Subcutaneous adipose tissue (tissue), 4 donors: Measurements from ENCODE around the gene DNTT. TPM values are rescaled to one million over a fixed set of nuclear protein-coding genes. Genes with fewer than 3 reads are reported as not detected.

Experiments used
- total RNA-seq, 4 donors: library from RNA; depleted of rRNA; stranded (reverse); fragments of >200 nt; gene quantifications; one replicate each; pipeline ENCODE4 v1.1.0, GENCODE V29; 2016
- TF ChIP-seq, protein P1 (sequence below): fragments of 450-650 bp; IDR thresholded peaks from one replicate; pipeline ENCODE4 v1.5.1; 2016; ENCODE audit warnings: low read depth, mild to moderate bottlenecking, control low read depth, antibody characterized with exemption, moderate library complexity

DNTT gene
- total RNA-seq, 4 donors from 2014 or later = not detected

DNA sequence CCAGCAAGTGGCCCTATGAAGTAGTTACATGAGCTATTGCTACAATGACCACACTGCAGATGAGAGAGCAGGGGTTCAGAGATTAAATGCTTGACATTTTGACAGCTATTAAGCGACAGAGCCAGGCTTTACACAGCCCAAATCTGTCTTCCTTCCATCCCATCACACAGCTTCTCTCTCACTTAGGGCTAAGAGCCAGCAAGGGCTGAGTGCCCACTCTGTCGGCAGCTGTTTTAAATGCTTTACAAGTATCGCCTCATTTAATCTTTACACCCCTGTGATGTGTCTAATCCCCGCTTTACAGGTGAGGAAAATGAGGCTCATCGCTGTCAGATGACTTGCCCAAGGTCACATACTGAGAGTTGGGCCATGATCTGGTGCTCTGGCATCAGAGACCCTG lies 69.8 kb downstream of the DNTT start:
- TF ChIP-seq, protein P1, sequence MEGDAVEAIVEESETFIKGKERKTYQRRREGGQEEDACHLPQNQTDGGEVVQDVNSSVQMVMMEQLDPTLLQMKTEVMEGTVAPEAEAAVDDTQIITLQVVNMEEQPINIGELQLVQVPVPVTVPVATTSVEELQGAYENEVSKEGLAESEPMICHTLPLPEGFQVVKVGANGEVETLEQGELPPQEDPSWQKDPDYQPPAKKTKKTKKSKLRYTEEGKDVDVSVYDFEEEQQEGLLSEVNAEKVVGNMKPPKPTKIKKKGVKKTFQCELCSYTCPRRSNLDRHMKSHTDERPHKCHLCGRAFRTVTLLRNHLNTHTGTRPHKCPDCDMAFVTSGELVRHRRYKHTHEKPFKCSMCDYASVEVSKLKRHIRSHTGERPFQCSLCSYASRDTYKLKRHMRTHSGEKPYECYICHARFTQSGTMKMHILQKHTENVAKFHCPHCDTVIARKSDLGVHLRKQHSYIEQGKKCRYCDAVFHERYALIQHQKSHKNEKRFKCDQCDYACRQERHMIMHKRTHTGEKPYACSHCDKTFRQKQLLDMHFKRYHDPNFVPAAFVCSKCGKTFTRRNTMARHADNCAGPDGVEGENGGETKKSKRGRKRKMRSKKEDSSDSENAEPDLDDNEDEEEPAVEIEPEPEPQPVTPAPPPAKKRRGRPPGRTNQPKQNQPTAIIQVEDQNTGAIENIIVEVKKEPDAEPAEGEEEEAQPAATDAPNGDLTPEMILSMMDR = no peak

DNA sequence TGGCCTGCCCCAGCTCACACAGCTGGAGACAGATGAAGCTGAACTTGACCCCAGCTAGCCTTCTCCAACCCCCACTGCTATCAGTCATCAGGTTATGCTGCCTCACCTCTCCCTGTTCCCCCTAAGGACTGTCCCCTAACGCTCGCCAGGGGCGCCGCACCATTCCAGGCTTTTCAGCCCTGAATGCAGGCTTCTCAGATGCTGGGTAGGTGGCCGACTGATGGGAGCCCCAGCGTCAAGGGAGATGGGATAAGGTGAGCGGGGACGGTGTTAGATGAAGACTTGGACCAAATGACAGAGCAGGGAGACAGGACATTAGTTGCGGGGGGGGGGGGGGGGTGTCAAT lies 70.4 kb downstream of the DNTT start:
- TF ChIP-seq, protein P1 = no peak

DNA sequence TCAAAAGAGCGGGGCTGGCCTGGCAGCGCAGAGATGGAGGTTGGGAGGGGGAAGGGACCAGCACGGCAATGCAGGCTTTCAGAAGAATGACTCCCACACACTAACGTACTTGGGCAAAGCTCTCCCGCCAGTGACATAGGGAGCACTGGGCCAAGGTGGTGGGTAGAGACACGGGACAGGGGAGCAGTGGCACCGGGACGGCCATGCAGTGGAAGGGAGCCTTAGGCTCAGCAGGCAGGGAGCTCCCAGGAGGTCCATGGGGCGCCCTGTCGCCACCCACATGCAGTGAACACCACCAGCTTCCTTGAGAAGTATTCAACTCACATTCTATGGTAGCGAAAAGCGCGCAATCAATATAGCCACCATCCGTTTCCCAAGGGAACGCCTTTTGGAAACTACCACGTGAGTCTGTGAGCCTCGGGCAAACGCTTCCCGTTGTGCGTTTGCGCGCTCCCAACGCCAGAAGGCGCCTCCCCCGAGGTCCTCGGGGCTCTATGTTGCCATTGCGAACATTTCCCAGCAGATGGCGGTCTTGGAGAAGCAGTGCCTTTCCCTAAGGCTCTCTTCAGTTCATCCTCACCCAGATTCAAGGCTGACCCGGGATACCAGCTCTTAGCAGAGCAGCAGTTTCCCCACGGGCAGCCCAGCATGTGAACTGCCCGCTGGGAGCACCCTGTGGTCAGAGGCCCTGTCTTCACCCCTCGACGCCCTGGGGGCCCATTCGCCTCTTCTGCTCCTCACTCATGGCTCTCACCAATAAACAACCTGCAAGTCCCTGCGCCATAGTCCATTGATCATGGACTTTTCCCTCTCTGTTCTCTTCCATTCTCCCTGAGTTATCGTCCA lies 71.0 kb downstream of the DNTT start:
- TF ChIP-seq, protein P1 = no peak

DNA sequence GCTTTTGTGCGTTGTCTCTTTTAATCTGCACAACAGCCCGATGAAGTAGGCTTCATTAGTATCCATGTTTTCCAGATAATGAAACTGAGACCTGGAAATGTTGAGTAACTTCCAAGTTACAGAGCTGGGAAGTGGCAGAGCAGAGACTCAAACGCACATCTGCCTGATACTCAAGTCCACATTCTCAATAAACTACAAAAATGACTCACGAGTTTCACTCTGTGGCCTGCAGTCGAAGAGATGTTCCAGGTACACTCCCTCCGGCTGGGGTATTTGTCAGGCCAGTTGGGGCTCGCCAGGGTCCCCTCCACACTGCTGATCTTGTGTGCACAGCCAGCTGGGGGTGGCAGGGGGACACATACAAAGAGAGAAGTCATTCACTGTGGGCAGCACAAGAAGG lies 72.2 kb downstream of the DNTT start:
- TF ChIP-seq, protein P1 = no peak

DNA sequence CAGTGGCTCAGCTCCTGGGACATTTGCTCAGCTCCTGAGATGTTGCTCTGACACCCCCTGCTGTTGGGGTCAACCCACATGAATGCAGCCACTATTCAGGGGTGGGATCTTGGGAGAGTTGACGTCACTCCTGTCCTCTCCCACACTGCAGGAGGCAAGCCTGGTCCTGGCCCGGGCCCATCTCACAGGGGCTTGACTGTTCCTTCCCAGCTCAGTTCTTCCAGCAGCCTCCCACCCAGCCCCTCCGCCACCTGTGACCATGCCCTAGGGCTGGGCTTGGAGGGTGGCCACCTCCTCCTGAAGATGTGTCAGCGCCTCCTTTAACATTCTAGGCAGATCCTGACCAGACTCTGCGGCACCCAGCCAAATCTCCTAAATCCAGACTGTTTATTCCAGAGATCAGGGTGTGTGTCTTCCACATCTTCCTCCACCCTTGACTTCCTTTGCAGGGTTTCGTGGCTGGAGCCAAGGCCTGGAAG lies 73.6 kb downstream of the DNTT start:
- TF ChIP-seq, protein P1 = no peak

DNA sequence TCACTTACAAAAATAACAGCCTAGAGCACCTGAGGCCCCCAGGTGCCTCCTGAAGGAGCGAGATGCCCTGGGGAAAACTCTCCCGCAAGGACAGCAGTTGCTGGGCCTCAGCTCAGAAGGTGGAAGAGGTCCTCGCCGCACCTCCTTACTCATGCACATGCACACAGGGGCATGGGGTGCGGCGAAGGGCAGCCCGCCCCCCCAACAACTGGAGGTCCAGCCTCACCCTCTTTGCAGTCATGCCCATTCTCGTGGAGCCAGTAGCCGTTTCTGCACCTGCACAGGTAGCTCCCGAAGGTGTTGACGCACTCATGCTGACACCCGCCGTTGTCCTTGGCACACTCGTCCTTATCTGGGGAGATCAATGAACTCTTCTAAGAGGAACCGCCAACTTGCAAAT lies 74.5 kb downstream of the DNTT start:
- TF ChIP-seq, protein P1 = no peak

DNA sequence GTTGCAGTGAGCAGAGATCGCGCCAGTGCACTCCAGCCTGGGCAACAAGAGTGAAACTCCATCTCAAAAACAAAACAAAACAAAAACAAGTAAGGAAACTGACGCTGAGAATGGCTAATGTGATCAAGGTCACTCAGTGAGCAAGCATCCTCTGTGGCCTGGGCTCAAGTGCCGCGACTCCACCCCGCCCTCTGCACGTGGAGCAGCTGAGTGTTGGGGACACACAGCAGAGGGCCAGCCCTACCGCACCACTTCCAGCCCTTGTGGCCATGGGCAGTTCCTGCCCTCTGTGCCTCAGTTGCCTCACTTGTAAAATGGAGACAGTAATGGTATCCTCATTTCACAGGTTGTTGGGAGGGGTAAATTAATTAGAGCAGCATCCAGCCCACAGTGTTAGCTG lies 75.5 kb downstream of the DNTT start:
- TF ChIP-seq, protein P1 = no peak
